Measurements from ENCODE around the gene FAM161B.
"Not testable (repeated sequence)": the region's sequence is repeated elsewhere in the genome, so short reads cannot be mapped to it uniquely, and the experiment has no call there.

The FAM161B gene

DNA sequence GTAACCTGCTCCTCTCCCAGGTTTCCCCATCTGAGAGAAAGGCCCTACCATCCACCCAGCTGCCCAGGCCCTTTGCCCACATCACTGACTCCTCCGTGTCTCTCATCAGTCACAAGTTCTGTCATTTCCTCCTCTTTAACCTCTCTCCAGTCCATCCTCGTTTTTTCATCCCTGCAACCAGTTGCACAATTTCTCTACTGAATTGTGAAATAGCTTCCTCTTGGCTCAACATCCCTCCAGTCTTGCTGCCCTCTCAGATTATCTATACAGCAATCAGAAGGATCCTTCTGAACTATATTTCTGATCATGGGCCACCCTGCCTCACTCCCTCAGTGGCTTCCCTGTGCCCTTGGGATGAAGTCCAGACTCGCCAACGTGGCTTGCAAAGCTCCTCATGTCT is 6.8 kb downstream of the FAM161B start:
- Histone ChIP-seq H3K9ac (ENCODE audit: low read length) (no peak overlapping the region), H3K27ac (ENCODE audit: low read depth, low read length) (no peak overlapping the region), H3K9me3 (ENCODE audit: control insufficient read depth, insufficient read depth, low read depth, low read length) (no peaks in the 10 kb centered on the region), H3K4me1 (ENCODE audit: control insufficient read depth, insufficient read depth, low read length) (no peaks in the 10 kb centered on the region), H3K27me3 (ENCODE audit: control insufficient read depth, insufficient read depth, low read length) (no peaks in the 10 kb centered on the region), H3K4me3 (ENCODE audit: low read depth, low read length) (no peak overlapping the region), H3K36me3 (ENCODE audit: control insufficient read depth, insufficient read depth, low read length) (no peaks in the 10 kb centered on the region)

DNA sequence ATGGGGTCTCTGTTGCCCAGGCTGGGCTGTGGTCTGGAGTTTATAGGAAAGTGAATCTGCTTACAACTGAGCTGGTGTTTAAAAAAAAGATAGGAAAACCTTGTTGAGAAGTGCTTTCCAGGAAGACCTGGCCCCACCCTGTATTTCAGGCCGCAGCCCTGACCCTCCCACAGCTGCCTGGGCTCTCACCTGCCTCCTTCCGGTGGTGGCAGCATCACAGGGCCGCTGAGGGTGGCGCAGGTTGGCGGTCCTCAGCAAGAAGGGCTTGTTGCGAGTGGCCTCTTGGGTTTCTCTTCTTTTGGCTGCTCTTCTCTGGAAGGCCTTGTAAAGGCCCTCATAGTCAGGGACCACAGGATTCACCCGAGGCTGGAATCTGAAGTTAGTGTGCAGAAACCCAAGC is 7.7 kb downstream of the FAM161B start:
- Histone ChIP-seq H3K4me1 (ENCODE audit: control insufficient read depth, insufficient read depth, low read length) (no peaks in the 10 kb centered on the region), H3K27me3 (ENCODE audit: control insufficient read depth, insufficient read depth, low read length) (no peaks in the 10 kb centered on the region), H3K4me3 (ENCODE audit: low read depth, low read length) (no peak overlapping the region), H3K9me3 (ENCODE audit: control insufficient read depth, insufficient read depth, low read depth, low read length) (no peaks in the 10 kb centered on the region), H3K36me3 (ENCODE audit: control insufficient read depth, insufficient read depth, low read length) (no peaks in the 10 kb centered on the region), H3K27ac (ENCODE audit: low read depth, low read length) (no peak overlapping the region), H3K9ac (ENCODE audit: low read length) (no peak overlapping the region)

DNA sequence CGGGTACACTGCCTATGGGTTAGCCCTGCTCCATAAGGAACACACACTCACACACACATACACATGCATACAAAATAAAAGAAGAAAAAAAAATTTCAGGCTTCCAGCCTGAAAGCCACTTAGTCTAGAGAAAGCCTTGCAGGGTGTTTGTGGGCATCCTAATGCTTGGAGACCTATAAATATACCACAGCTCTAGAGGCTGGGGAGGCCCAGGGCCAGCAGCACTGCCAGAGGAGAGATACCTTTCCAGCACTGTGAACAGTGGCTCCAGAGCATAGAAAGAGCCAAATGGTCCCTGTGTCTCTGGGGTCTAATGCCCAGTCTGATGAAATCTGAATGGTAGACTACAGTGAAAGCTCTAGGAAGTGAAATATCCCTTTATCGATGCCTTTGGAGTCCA is 12.9 kb downstream of the FAM161B start:
- no peak overlapping the region for H3K9ac ChIP-seq (ENCODE audit: low read length)
- H3K4me1 ChIP-seq (ENCODE audit: control insufficient read depth, insufficient read depth, low read length) = no peaks in the 10 kb centered on the region
- H3K36me3 ChIP-seq (ENCODE audit: control insufficient read depth, insufficient read depth, low read length) = peaks cover 16% of the 10 kb centered on the region
- H3K27ac ChIP-seq (ENCODE audit: low read depth, low read length) = no peak overlapping the region
- no peaks in the 10 kb centered on the region for H3K9me3 ChIP-seq (ENCODE audit: control insufficient read depth, insufficient read depth, low read depth, low read length)
- no peak overlapping the region for H3K4me3 ChIP-seq (ENCODE audit: low read depth, low read length)
- H3K27me3 ChIP-seq (ENCODE audit: control insufficient read depth, insufficient read depth, low read length) = no peaks in the 10 kb centered on the region

GRCh38 chr14:73936548-73936947 is 13.3 kb downstream of the FAM161B start:
- Histone ChIP-seq H3K9ac (ENCODE audit: low read length) (no peak overlapping the region), H3K4me1 (ENCODE audit: control insufficient read depth, insufficient read depth, low read length) (no peaks in the 10 kb centered on the region), H3K4me3 (ENCODE audit: low read depth, low read length) (no peak overlapping the region), H3K27me3 (ENCODE audit: control insufficient read depth, insufficient read depth, low read length) (no peaks in the 10 kb centered on the region), H3K36me3 (ENCODE audit: control insufficient read depth, insufficient read depth, low read length) (peaks cover 21% of the 10 kb centered on the region), H3K27ac (ENCODE audit: low read depth, low read length) (no peak overlapping the region), H3K9me3 (ENCODE audit: control insufficient read depth, insufficient read depth, low read depth, low read length) (no peaks in the 10 kb centered on the region)

GRCh38 chr14:73935666-73936065 is 14.2 kb downstream of the FAM161B start:
- H3K27ac ChIP-seq (ENCODE audit: low read depth, low read length) = no peak overlapping the region
- no peaks in the 10 kb centered on the region for H3K4me1 ChIP-seq (ENCODE audit: control insufficient read depth, insufficient read depth, low read length)
- H3K27me3 ChIP-seq (ENCODE audit: control insufficient read depth, insufficient read depth, low read length) = no peaks in the 10 kb centered on the region
- no peaks in the 10 kb centered on the region for H3K9me3 ChIP-seq (ENCODE audit: control insufficient read depth, insufficient read depth, low read depth, low read length)
- no peak overlapping the region for H3K9ac ChIP-seq (ENCODE audit: low read length)
- no peak overlapping the region for H3K4me3 ChIP-seq (ENCODE audit: low read depth, low read length)
- peaks cover 28% of the 10 kb centered on the region for H3K36me3 ChIP-seq (ENCODE audit: control insufficient read depth, insufficient read depth, low read length)

GRCh38 chr14:73924337-73924736 is 25.6 kb downstream of the FAM161B start:
- no peaks in the 10 kb centered on the region for H3K27me3 ChIP-seq (ENCODE audit: control insufficient read depth, insufficient read depth, low read length)
- H3K4me3 ChIP-seq (ENCODE audit: low read depth, low read length) = no peak overlapping the region
- no peaks in the 10 kb centered on the region for H3K9me3 ChIP-seq (ENCODE audit: control insufficient read depth, insufficient read depth, low read depth, low read length)
- peaks cover 69% of the 10 kb centered on the region for H3K36me3 ChIP-seq (ENCODE audit: control insufficient read depth, insufficient read depth, low read length)
- no peaks in the 10 kb centered on the region for H3K4me1 ChIP-seq (ENCODE audit: control insufficient read depth, insufficient read depth, low read length)
- no peak overlapping the region for H3K9ac ChIP-seq (ENCODE audit: low read length)
- no peak overlapping the region for H3K27ac ChIP-seq (ENCODE audit: low read depth, low read length)

GRCh38 chr14:73919457-73919856 is 30.4 kb downstream of the FAM161B start:
- H3K36me3 ChIP-seq (ENCODE audit: control insufficient read depth, insufficient read depth, low read length) = peaks cover 51% of the 10 kb centered on the region
- H3K4me3 ChIP-seq (ENCODE audit: low read depth, low read length); H3K9ac ChIP-seq (ENCODE audit: low read length); H3K27me3 ChIP-seq (ENCODE audit: control insufficient read depth, insufficient read depth, low read length); H3K4me1 ChIP-seq (ENCODE audit: control insufficient read depth, insufficient read depth, low read length); H3K9me3 ChIP-seq (ENCODE audit: control insufficient read depth, insufficient read depth, low read depth, low read length); H3K27ac ChIP-seq (ENCODE audit: low read depth, low read length): not testable (repeated sequence)

DNA sequence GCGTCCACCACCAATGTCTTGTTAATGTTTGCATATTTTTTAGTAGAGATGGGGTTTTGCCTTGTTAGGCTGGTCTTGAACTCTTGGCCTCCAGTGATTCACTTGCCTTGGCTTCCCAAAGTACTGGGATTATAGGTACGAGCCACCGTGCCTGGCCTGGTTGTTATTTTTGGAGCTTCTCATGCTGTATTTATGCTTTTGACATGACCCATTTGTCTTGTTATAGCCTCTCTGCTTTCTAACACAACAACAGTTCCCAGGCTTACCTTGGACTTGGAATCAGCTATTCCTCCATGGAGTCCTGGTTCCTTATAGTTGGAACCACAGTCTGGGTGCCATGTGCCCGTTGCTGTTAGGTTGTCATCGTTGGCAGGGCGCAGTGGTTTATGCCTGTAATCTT is 33.6 kb downstream of the FAM161B start:
- no peak overlapping the region for H3K4me3 ChIP-seq (ENCODE audit: low read depth, low read length)
- H3K27ac ChIP-seq (ENCODE audit: low read depth, low read length) = no peak overlapping the region
- H3K36me3 ChIP-seq (ENCODE audit: control insufficient read depth, insufficient read depth, low read length) = peaks cover 49% of the 10 kb centered on the region
- H3K27me3 ChIP-seq (ENCODE audit: control insufficient read depth, insufficient read depth, low read length) = no peaks in the 10 kb centered on the region
- H3K9me3 ChIP-seq (ENCODE audit: control insufficient read depth, insufficient read depth, low read depth, low read length) = no peaks in the 10 kb centered on the region
- H3K9ac ChIP-seq (ENCODE audit: low read length) = no peak overlapping the region
- H3K4me1 ChIP-seq (ENCODE audit: control insufficient read depth, insufficient read depth, low read length) = no peaks in the 10 kb centered on the region

GRCh38 chr14:73913256-73913655 is 36.6 kb downstream of the FAM161B start:
- Histone ChIP-seq H3K9ac (ENCODE audit: low read length) (no peak overlapping the region), H3K36me3 (ENCODE audit: control insufficient read depth, insufficient read depth, low read length) (peaks cover 62% of the 10 kb centered on the region), H3K27ac (ENCODE audit: low read depth, low read length) (no peak overlapping the region), H3K9me3 (ENCODE audit: control insufficient read depth, insufficient read depth, low read depth, low read length) (no peaks in the 10 kb centered on the region), H3K4me1 (ENCODE audit: control insufficient read depth, insufficient read depth, low read length) (no peaks in the 10 kb centered on the region), H3K27me3 (ENCODE audit: control insufficient read depth, insufficient read depth, low read length) (no peaks in the 10 kb centered on the region), H3K4me3 (ENCODE audit: low read depth, low read length) (no peak overlapping the region)

GRCh38 chr14:73909681-73910080 is 40.2 kb downstream of the FAM161B start:
- Histone ChIP-seq H3K36me3 (ENCODE audit: control insufficient read depth, insufficient read depth, low read length) (peaks cover 80% of the 10 kb centered on the region), H3K9ac (ENCODE audit: low read length) (no peak overlapping the region), H3K4me1 (ENCODE audit: control insufficient read depth, insufficient read depth, low read length) (no peaks in the 10 kb centered on the region), H3K4me3 (ENCODE audit: low read depth, low read length) (no peak overlapping the region), H3K27me3 (ENCODE audit: control insufficient read depth, insufficient read depth, low read length) (no peaks in the 10 kb centered on the region), H3K9me3 (ENCODE audit: control insufficient read depth, insufficient read depth, low read depth, low read length) (no peaks in the 10 kb centered on the region), H3K27ac (ENCODE audit: low read depth, low read length) (no peak overlapping the region)

GRCh38 chr14:73903028-73903427 is 46.9 kb downstream of the FAM161B start:
- H3K36me3 ChIP-seq (ENCODE audit: control insufficient read depth, insufficient read depth, low read length) = peaks cover 67% of the 10 kb centered on the region
- no peak overlapping the region for H3K4me3 ChIP-seq (ENCODE audit: low read depth, low read length)
- H3K4me1 ChIP-seq (ENCODE audit: control insufficient read depth, insufficient read depth, low read length) = no peaks in the 10 kb centered on the region
- no peaks in the 10 kb centered on the region for H3K27me3 ChIP-seq (ENCODE audit: control insufficient read depth, insufficient read depth, low read length)
- no peak overlapping the region for H3K27ac ChIP-seq (ENCODE audit: low read depth, low read length)
- H3K9ac ChIP-seq (ENCODE audit: low read length) = no peak overlapping the region
- H3K9me3 ChIP-seq (ENCODE audit: control insufficient read depth, insufficient read depth, low read depth, low read length) = no peaks in the 10 kb centered on the region

- Histone ChIP-seq H3K27me3 (ENCODE audit: control insufficient read depth, insufficient read depth, low read length) (no peaks in the 10 kb centered on the region), H3K4me1 (ENCODE audit: control insufficient read depth, insufficient read depth, low read length) (no peaks in the 10 kb centered on the region), H3K4me3 (ENCODE audit: low read depth, low read length) (no peak overlapping the region), H3K9ac (ENCODE audit: low read length) (no peak overlapping the region), H3K36me3 (ENCODE audit: control insufficient read depth, insufficient read depth, low read length) (peaks cover 73% of the 10 kb centered on the region), H3K27ac (ENCODE audit: low read depth, low read length) (no peak overlapping the region), H3K9me3 (ENCODE audit: control insufficient read depth, insufficient read depth, low read depth, low read length) (no peaks in the 10 kb centered on the region)
Measured at GRCh38 chr14:73896521-73896920, 53.4 kb downstream of the FAM161B start.
